Measurements from ENCODE around the gene ATAT1. TPM values are rescaled to one million over a fixed set of nuclear protein-coding genes. Genes with fewer than 3 reads are reported as not detected.
A peak's percentile ranks its signal among the peaks of the same experiment; 100 is the strongest.

The ATAT1 gene
- total and polyA plus RNA-seq, 2 of the 13 experiments (the other 11 are each of a cell fraction or from before 2014, with no cell fraction given), result 9.2 to 23.6 TPM

- Histone ChIP-seq H3K4me2 (ENCODE audit: low read depth, low read length) (peak overlapping the region; percentile 48), H3K36me3 (replicated peaks in 1 of 2; ENCODE audit: control insufficient read depth in 1 of 2, insufficient read depth in 2 of 2, low read length in 2 of 2) (no peaks in the 10 kb centered on the region), H3K27me3 (ENCODE audit: control insufficient read depth in 1 of 2, insufficient read depth in 2 of 2, low read length in 2 of 2) (no peaks in the 10 kb centered on the region), H2AFZ (ENCODE audit: low read length) (no peak overlapping the region), H3K79me2 (ENCODE audit: insufficient read depth, low read length) (no peaks in the 10 kb centered on the region), H3K4me3 (replicated peaks in 1 of 3; ENCODE audit: insufficient read depth in 1 of 3, low read depth in 2 of 3, low read length in 3 of 3) (peak overlapping the region in 1 of 3 experiments; percentile 5; a peak in 1 of 6 replicates), H3K9me3 (ENCODE audit: low read length) (no peaks in the 10 kb centered on the region), H3K27ac (ENCODE audit: extremely low read length, insufficient read depth, low read length) (peak overlapping the region; percentile 3), H4K20me1 (ENCODE audit: insufficient read depth, low read length) (no peaks in the 10 kb centered on the region), H3K9ac (ENCODE audit: insufficient read depth, low read depth, low read length) (peak overlapping the region; percentile 24; the same call in 1 of the 2 replicates), H3K4me1 (ENCODE audit: insufficient read depth, low read length) (peaks cover 61% of the 10 kb centered on the region)
- in situ Hi-C loops (cut with HindIII; ENCODE audit: extremely low pct_ligation_motif_present, low pct_unique_long_range_greater_than_20kb) (loop anchor here (25.0 kb wide), 1 partner anchor 405 kb away; no protein-coding TSS in a partner anchor), intact Hi-C loops (cut with micrococcal nuclease; ENCODE audit: unreplicated experiment) (no loop called here)
- DNase-seq (ENCODE audit: low spot score) (peak; percentile 50), FAIRE-seq (no peak), ATAC-seq (no peak; the same call in 2 of the 3 replicates)
- ChIA-PET POLR2A (interaction anchor here (0.5 to 4.7 kb wide), 8 partner anchors 9 to 100 kb away, joined by 3 to 92 read pairs (median 6); partner anchors contain the start of genes DHX16, MDC1, NRM and TUBB), CTCF (ENCODE audit: low intra/inter-chr PET ratio, low total read pairs) (interaction anchor here (0.7 to 3.5 kb wide), 3 partner anchors 39 to 43 kb away, joined by 3 to 11 read pairs (median 4); no protein-coding TSS in a partner anchor)
- no TSS peak for BruUV-seq (replicated peaks)
- WGBS (ENCODE audit: low lambda C conversion rate), result 73% methylated on average over 10 of the region's 11 CpGs
- TF ChIP-seq GABPB1 (CRISPR knock-in tag; IDR thresholded peaks at IDR 0.05) (peak; percentile 70), ZNF260 (CRISPR knock-in tag; IDR thresholded peaks at IDR 0.05; ENCODE audit: borderline replicate concordance, low read depth) (no peak), ZNF772 (CRISPR knock-in tag; IDR thresholded peaks at IDR 0.05) (0 out of 2 replicates have a peak, but pooled peaks have one; percentile 30), ZNF556 (CRISPR knock-in tag; IDR thresholded peaks at IDR 0.05; ENCODE audit: borderline replicate concordance) (no peak), NCOA5 (CRISPR knock-in tag; IDR thresholded peaks at IDR 0.05) (no peak), JUNB (CRISPR knock-in tag; IDR thresholded peaks at IDR 0.05; ENCODE audit: borderline replicate concordance) (no peak), ZNF761 (CRISPR knock-in tag; conservative IDR thresholded peaks at IDR 0.05) (no peak), ELF3 (CRISPR knock-in tag; IDR thresholded peaks at IDR 0.05) (peak; percentile 20; the same call in 1 of the 2 replicates), FOXP1 (IDR thresholded peaks at IDR 0.05) (no peak), FOXP1 (CRISPR knock-in tag; IDR thresholded peaks at IDR 0.05) (no peak), NPAS2 (CRISPR knock-in tag; IDR thresholded peaks at IDR 0.05; ENCODE audit: borderline replicate concordance) (no peak), FOXO4 (CRISPR knock-in tag; conservative IDR thresholded peaks at IDR 0.05) (no peak), MEIS2 (CRISPR knock-in tag; IDR thresholded peaks at IDR 0.05) (no peak), ZFY (CRISPR knock-in tag; IDR thresholded peaks at IDR 0.05) (no peak; the same call in 1 of the 2 replicates), ZNF546 (CRISPR knock-in tag; conservative IDR thresholded peaks at IDR 0.05) (no peak), FOSL2 (CRISPR knock-in tag; IDR thresholded peaks at IDR 0.05) (peak; percentile 79), NR2C2 (CRISPR knock-in tag; IDR thresholded peaks at IDR 0.05; ENCODE audit: borderline replicate concordance) (peak; percentile 27; the same call in 1 of the 2 replicates), SAP130 (CRISPR knock-in tag; IDR thresholded peaks at IDR 0.05; ENCODE audit: low read depth) (peak; percentile 10)
- TF ChIP-seq, protein P1, sequence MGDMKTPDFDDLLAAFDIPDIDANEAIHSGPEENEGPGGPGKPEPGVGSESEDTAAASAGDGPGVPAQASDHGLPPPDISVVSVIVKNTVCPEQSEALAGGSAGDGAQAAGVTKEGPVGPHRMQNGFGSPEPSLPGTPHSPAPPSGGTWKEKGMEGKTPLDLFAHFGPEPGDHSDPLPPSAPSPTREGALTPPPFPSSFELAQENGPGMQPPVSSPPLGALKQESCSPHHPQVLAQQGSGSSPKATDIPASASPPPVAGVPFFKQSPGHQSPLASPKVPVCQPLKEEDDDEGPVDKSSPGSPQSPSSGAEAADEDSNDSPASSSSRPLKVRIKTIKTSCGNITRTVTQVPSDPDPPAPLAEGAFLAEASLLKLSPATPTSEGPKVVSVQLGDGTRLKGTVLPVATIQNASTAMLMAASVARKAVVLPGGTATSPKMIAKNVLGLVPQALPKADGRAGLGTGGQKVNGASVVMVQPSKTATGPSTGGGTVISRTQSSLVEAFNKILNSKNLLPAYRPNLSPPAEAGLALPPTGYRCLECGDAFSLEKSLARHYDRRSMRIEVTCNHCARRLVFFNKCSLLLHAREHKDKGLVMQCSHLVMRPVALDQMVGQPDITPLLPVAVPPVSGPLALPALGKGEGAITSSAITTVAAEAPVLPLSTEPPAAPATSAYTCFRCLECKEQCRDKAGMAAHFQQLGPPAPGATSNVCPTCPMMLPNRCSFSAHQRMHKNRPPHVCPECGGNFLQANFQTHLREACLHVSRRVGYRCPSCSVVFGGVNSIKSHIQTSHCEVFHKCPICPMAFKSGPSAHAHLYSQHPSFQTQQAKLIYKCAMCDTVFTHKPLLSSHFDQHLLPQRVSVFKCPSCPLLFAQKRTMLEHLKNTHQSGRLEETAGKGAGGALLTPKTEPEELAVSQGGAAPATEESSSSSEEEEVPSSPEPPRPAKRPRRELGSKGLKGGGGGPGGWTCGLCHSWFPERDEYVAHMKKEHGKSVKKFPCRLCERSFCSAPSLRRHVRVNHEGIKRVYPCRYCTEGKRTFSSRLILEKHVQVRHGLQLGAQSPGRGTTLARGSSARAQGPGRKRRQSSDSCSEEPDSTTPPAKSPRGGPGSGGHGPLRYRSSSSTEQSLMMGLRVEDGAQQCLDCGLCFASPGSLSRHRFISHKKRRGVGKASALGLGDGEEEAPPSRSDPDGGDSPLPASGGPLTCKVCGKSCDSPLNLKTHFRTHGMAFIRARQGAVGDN (CRISPR knock-in tag; IDR thresholded peaks at IDR 0.05), result peak; percentile 76
Observed at GRCh38 chr6:30682143-30683117, 55.8 kb downstream of the ATAT1 start.
